NCI-H2227 (cell line): ENCODE data around the gene LDLRAD1.
"Not testable (repeated sequence)": the region's sequence is repeated elsewhere in the genome, so short reads cannot be mapped to it uniquely, and the experiment has no call there.

Source experiments
- DNase-seq: peaks from one replicate; lab custom pipeline; 2025; ENCODE audit not compliant: unreplicated experiment; lab: John Stamatoyannopoulos, UW

LDLRAD1 gene

GRCh38 chr1:53994516-53994915 lies 23.5 kb downstream of the LDLRAD1 start:
- DNase-seq: not testable (repeated sequence)

GRCh38 chr1:53992085-53992874 lies 25.7 kb downstream of the LDLRAD1 start:
- DNase-seq: no peak

GRCh38 chr1:53987880-53988279 lies 30.1 kb downstream of the LDLRAD1 start:
- DNase-seq: no peak

GRCh38 chr1:53986458-53986857 lies 31.5 kb downstream of the LDLRAD1 start:
- DNase-seq: no peak

- no peak for DNase-seq
Measured at GRCh38 chr1:53984726-53985125, 33.3 kb downstream of the LDLRAD1 start.

- no peak for DNase-seq
Measured at GRCh38 chr1:53982763-53983104, 35.3 kb downstream of the LDLRAD1 start.

- peak; percentile 44 for DNase-seq
Measured at GRCh38 chr1:53982034-53982762, 35.8 kb downstream of the LDLRAD1 start.

- no peak for DNase-seq
Measured at GRCh38 chr1:53981220-53981619, 36.8 kb downstream of the LDLRAD1 start.

GRCh38 chr1:53979712-53980450 lies 38.1 kb downstream of the LDLRAD1 start:
- DNase-seq: no peak

- DNase-seq: no peak
Measured at GRCh38 chr1:53975861-53976260, 42.1 kb downstream of the LDLRAD1 start.

GRCh38 chr1:53971718-53972117 lies 46.3 kb downstream of the LDLRAD1 start:
- no peak for DNase-seq

- DNase-seq: not testable (repeated sequence)
Measured at GRCh38 chr1:53969323-53969722, 48.7 kb downstream of the LDLRAD1 start.

- DNase-seq: no peak
Measured at GRCh38 chr1:53968125-53968513, 49.9 kb downstream of the LDLRAD1 start.

GRCh38 chr1:53967409-53968124 lies 50.4 kb downstream of the LDLRAD1 start:
- no peak for DNase-seq

- DNase-seq: no peak
Measured at GRCh38 chr1:53966794-53967193, 51.2 kb downstream of the LDLRAD1 start.

GRCh38 chr1:53964109-53964508 lies 53.9 kb downstream of the LDLRAD1 start:
- no peak for DNase-seq

- no peak for DNase-seq
Measured at GRCh38 chr1:53963460-53963859, 54.5 kb downstream of the LDLRAD1 start.

GRCh38 chr1:53962395-53962794 lies 55.6 kb downstream of the LDLRAD1 start:
- no peak for DNase-seq

GRCh38 chr1:53959664-53960250 lies 58.2 kb downstream of the LDLRAD1 start:
- peak; percentile 13 for DNase-seq
